ENCODE measurements around the gene OR52H1. TPM values are rescaled to one million over a fixed set of nuclear protein-coding genes. Genes with fewer than 3 reads are reported as not detected.

The OR52H1 gene
- total RNA-seq, 2 experiments from 2014 or later = not detected

DNA sequence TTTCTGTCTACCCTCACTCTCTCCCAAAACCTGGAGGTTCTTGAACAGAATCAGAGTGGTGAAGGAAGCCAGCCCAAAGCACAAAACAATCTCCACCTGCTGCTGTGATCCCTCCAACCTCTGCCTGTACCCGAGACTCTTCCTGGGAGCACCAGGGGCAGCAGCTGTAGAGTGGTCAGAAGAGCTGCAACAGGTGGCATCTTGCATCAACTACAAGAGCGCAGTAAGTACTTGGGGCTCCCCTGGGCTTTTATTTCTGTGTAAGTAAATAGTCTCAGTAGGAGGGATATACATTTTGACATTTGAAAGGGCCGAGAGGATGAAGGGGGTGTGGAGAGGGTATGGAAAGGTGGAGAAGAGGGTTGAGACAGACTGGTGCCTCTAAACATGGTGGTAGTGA, 23.6 kb downstream of the OR52H1 start:
- intact Hi-C loops (cut with micrococcal nuclease) = no loop called here
- no peaks in the 10 kb centered on the region for H3K27me3 Mint-ChIP-seq
- DNase-seq (no peak), ATAC-seq (no peak)
- no peaks in the 10 kb centered on the region for H3K9me3 Mint-ChIP-seq
- ChIA-PET CTCF (interaction anchor here (1.0 kb wide), 1 partner anchor 48 kb away, joined by 3 read pairs; no protein-coding TSS in a partner anchor), POLR2A (no interaction called here)
- H3K4me3 Mint-ChIP-seq = no peak overlapping the region
- H3K27ac Mint-ChIP-seq = no peak overlapping the region
- TF ChIP-seq CTCF (IDR thresholded peaks at IDR 0.05) = no peak
- no peaks in the 10 kb centered on the region for H3K36me3 Mint-ChIP-seq (ENCODE audit: low read depth)
- H3K4me1 Mint-ChIP-seq (ENCODE audit: low read depth) = no peaks in the 10 kb centered on the region

DNA sequence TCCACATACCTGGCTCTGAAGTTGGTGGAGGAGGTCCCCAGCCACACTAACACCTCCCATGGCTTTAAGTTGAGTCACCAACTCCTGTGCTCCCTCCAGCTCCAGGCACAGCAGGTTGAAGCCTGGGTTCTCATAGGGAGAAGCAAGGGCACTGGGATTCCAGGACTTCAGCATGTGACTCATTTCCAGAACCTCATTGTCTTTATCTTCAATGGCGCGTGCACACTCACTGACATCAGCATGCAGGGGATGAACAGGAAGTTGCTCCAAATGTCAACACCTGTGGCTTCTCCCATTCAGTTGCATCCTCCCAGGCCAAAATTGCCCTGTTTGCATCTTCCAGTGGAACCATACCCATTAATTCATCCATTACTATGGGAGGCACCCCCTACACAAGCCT, 26.0 kb downstream of the OR52H1 start:
- ATAC-seq (no peak), DNase-seq (no peak)
- Mint-ChIP-seq H3K36me3 (ENCODE audit: low read depth) (no peaks in the 10 kb centered on the region), H3K4me3 (no peak overlapping the region), H3K9me3 (no peaks in the 10 kb centered on the region), H3K27me3 (no peaks in the 10 kb centered on the region), H3K27ac (no peak overlapping the region), H3K4me1 (ENCODE audit: low read depth) (no peaks in the 10 kb centered on the region)
- POLR2A ChIA-PET = no interaction called here
- CTCF ChIA-PET = no interaction called here
- intact Hi-C loops (cut with micrococcal nuclease) = no loop called here
- no peak for TF ChIP-seq CTCF (IDR thresholded peaks at IDR 0.05)

DNA sequence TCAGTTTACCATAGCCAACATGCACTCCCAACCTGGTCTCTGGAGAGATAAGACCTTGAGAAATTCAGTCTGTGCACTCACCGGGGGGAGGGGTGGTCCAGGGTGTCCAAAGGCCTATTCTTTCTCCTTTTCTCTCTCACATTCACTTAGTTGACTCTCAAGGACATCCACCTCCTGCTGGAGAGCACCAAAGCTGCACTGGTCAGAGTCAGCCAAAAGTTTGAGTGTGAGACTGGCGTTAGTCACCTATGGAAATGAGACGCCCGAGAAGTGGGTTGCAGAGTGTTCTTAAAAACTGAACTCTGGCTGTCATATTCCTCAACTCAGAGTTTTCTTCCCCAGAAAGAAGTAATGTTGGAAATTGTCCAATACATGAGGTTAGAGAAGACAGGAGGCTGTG, 26.8 kb downstream of the OR52H1 start:
- no peaks in the 10 kb centered on the region for H3K4me1 Mint-ChIP-seq (ENCODE audit: low read depth)
- no peaks in the 10 kb centered on the region for H3K36me3 Mint-ChIP-seq (ENCODE audit: low read depth)
- no peaks in the 10 kb centered on the region for H3K27me3 Mint-ChIP-seq
- no peaks in the 10 kb centered on the region for H3K9me3 Mint-ChIP-seq
- no peak overlapping the region for H3K27ac Mint-ChIP-seq
- DNase-seq (no peak), ATAC-seq (no peak)
- CTCF ChIA-PET = no interaction called here
- intact Hi-C loops (cut with micrococcal nuclease) = no loop called here
- TF ChIP-seq CTCF (IDR thresholded peaks at IDR 0.05) = no peak
- POLR2A ChIA-PET = no interaction called here
- no peak overlapping the region for H3K4me3 Mint-ChIP-seq

DNA sequence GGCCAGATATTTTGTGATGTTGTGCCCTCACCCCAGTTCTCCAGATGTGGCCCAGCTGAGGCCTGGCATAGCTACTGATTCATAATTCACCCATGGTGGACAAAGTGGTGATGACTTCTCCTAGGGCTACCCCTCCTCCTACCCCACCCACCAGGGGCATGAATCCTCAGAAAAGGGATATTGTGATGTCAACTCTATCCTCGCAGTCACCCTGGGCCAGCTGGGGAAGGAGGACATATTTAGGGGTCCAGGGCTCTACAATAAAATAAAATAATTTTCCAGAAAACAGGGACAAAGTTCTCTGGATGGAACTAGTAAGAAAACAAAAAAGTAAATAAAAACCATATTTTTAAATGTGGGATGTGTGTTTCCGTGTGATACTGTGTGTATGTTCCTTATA, 31.7 kb downstream of the OR52H1 start, which contains the start of gene UBQLNL:
Gene UBQLNL (minus strand): TSS at position 101 of the 400 bp plus-strand sequence. CDS start 258 bp downstream, outside the sequence.
- Mint-ChIP-seq H3K4me1 (ENCODE audit: low read depth) (no peaks in the 10 kb centered on the region), H3K27me3 (peaks cover 2% of the 10 kb centered on the region), H3K9me3 (no peaks in the 10 kb centered on the region), H3K36me3 (ENCODE audit: low read depth) (no peaks in the 10 kb centered on the region), H3K4me3 (no peak within 1 kb of the TSS), H3K27ac (no peak within 1 kb of the TSS)
- TF ChIP-seq CTCF (IDR thresholded peaks at IDR 0.05) = no peak
- POLR2A ChIA-PET = no interaction called here
- CTCF ChIA-PET = no interaction called here
- intact Hi-C loops (cut with micrococcal nuclease) = no loop called here
- no peak for ATAC-seq
- no peak for DNase-seq

DNA sequence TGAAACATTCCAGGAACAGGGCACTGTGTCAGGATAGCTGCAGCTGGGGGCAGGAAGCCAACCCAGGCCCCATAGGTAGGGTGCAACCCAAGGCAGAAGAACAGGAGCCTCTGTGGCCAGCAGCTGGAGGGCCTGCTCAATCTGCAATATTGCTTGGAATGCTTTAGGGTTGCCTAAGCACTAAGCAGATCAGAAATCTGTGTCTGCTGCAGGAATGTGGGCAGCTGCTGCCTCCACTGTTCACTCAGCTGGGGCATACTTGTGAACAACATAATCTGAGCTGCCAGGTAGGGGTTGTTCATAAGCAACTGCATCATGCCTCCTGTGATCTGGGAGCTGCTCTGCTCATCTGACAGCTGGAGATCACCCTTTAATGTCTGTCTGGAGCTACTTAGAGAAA, 33.5 kb downstream of the OR52H1 start:
- CTCF ChIA-PET = no interaction called here
- Mint-ChIP-seq H3K36me3 (ENCODE audit: low read depth) (no peaks in the 10 kb centered on the region), H3K9me3 (no peaks in the 10 kb centered on the region), H3K27ac (no peak overlapping the region), H3K27me3 (peaks cover 2% of the 10 kb centered on the region), H3K4me3 (no peak overlapping the region), H3K4me1 (ENCODE audit: low read depth) (no peaks in the 10 kb centered on the region)
- intact Hi-C loops (cut with micrococcal nuclease) = no loop called here
- ATAC-seq (no peak), DNase-seq (no peak)
- no peak for TF ChIP-seq CTCF (IDR thresholded peaks at IDR 0.05)
- POLR2A ChIA-PET = no interaction called here
